ENCODE results near the gene MED27.

- no peak for TF ChIP-seq EZH2phosphoT487 (IDR thresholded peaks at IDR 0.05; ENCODE audit: insufficient read depth, low read depth)
- no peak for TF ChIP-seq EZH2 (IDR thresholded peaks at IDR 0.05; ENCODE audit: insufficient read depth, poor library complexity, severe bottlenecking)
Observed at GRCh38 chr9:132049900-132050299, 29.8 kb downstream of the MED27 start.
